Neural cell (in vitro differentiated cells): ENCODE results near the gene RAP1GAP2.

Experiments
- CTCF ChIP-seq: fragments of 450-650 bp; IDR thresholded peaks from 2 replicates; pipeline ENCODE4 v1.5.1; 2014; ENCODE audit warnings: antibody characterized with exemption, mild to moderate bottlenecking, moderate library complexity; ENCODE audit not compliant: poor library complexity, severe bottlenecking
- EP300 ChIP-seq: fragments of 450-650 bp; conservative IDR thresholded peaks from 2 replicates; pipeline ENCODE4 v1.6.1; 2014; ENCODE audit warnings: antibody characterized with exemption, mild to moderate bottlenecking, moderate library complexity; ENCODE audit not compliant: poor library complexity, severe bottlenecking
- SMC3 ChIP-seq: fragments of 450-650 bp; conservative IDR thresholded peaks from 2 replicates; pipeline ENCODE4 v1.6.1; 2014; ENCODE audit warnings: antibody characterized with exemption, mild to moderate bottlenecking, moderate library complexity; ENCODE audit not compliant: poor library complexity
- TAF1 ChIP-seq: IDR thresholded peaks from 2 replicates; pipeline ENCODE4 v1.6.1; 2012; ENCODE audit warnings: low read depth

GRCh38 chr17:2933606-2934005, 137.4 kb downstream of the RAP1GAP2 start:
- TF ChIP-seq TAF1 (no peak), SMC3 (no peak), EP300 (no peak), CTCF (no peak)
